HepG2 (cell line): ENCODE data around the gene SLC23A2. TPM values are rescaled to one million over a fixed set of nuclear protein-coding genes. Genes with fewer than 3 reads are reported as not detected.
A peak's percentile ranks its signal among the peaks of the same experiment; 100 is the strongest.

Experiments
- ARID4A ChIP-seq: sonication (generic); formaldehyde crosslinking; IDR thresholded peaks from 2 replicates; pipeline ENCODE4 v1.5.0; 2020; ENCODE audit warnings: mild to moderate bottlenecking, missing genetic modification reagents, borderline replicate concordance
- CBX2 ChIP-seq, 2 experiments: fragments of 200-600 bp in 1 of 2; sonication (generic); formaldehyde crosslinking in 1 of 2; IDR thresholded peaks; 2 replicates each; pipeline versions ENCODE4 v1.7.0 to v1.8.1; 2018 to 2022; ENCODE audit warnings: low read depth in 2 of 2, low read length in 1 of 2, mild to moderate bottlenecking in 1 of 2, missing genetic modification reagents in 1 of 2
- CCAR2 ChIP-seq: fragments of 200-400 bp; formaldehyde crosslinking; optimal IDR thresholded peaks from 2 replicates; pipeline ENCODE3; 2018; ENCODE audit warnings: low read depth, mild to moderate bottlenecking, low read length, moderate library complexity
- CHD4 ChIP-seq: fragments of 200-600 bp; sonication (generic); IDR thresholded peaks from 2 replicates; pipeline ENCODE4 v1.7.0; 2017; ENCODE audit warnings: mild to moderate bottlenecking, low read length, borderline replicate concordance
- GABPA ChIP-seq, 2 experiments: IDR thresholded peaks; 2 replicates each; pipeline ENCODE4 v1.6.1; 2011 to 2016; ENCODE audit warnings: low read depth in 2 of 2, low read length in 1 of 2, missing biosample characterization in 1 of 2, missing genetic modification characterization in 1 of 2
- HNRNPUL1 ChIP-seq: fragments of 200-400 bp; formaldehyde crosslinking; IDR thresholded peaks from 2 replicates; pipeline ENCODE4 v1.6.1; 2017; ENCODE audit warnings: low read depth, mild to moderate bottlenecking, low read length, moderate library complexity
- KLF6 ChIP-seq: IDR thresholded peaks from 2 replicates; pipeline ENCODE4 v1.8.0; 2016; ENCODE audit warnings: missing biosample characterization, missing genetic modification reagents
- MLLT10 ChIP-seq: sonication (generic); formaldehyde crosslinking; IDR thresholded peaks from 2 replicates; pipeline ENCODE4 v1.4.0; 2020; ENCODE audit warnings: missing genetic modification reagents
- RBAK ChIP-seq: sonication (generic); formaldehyde crosslinking; IDR thresholded peaks from 2 replicates; pipeline ENCODE4 v1.5.1; 2020; ENCODE audit warnings: mild to moderate bottlenecking, missing genetic modification reagents
- RFXANK ChIP-seq: IDR thresholded peaks from 2 replicates; pipeline ENCODE4 v1.6.1; 2016
- TAF1 ChIP-seq: sonication (generic); formaldehyde crosslinking; IDR thresholded peaks from 2 replicates; pipeline ENCODE4 v1.4.0; 2020; ENCODE audit warnings: missing genetic modification reagents
- ZNF782 ChIP-seq: sonication (generic); formaldehyde crosslinking; IDR thresholded peaks from 2 replicates; pipeline ENCODE4 v1.4.0; 2020; ENCODE audit warnings: missing genetic modification reagents, mild to moderate bottlenecking, borderline replicate concordance
- ZNF879 ChIP-seq: sonication (generic); formaldehyde crosslinking; IDR thresholded peaks from 2 replicates; pipeline ENCODE4 v1.8.1; 2023; ENCODE audit warnings: missing genetic modification reagents
- polyA plus RNA-seq, 8 experiments: library from polyadenylated mRNA; depleted of rRNA in 3 of 8; stranded (reverse) in 7 of 8; unstranded in 1 of 8; fragments of >200 nt; fragmentation: Illumina TruSeq in 4 of 8; extraction: Trizol in 4 of 8; gene quantifications; 2 replicates each; pipeline versions ENCODE4 v1.2.1 to v1.2.3, GENCODE V29; 2011 to 2016; ENCODE audit warnings: low read depth in 4 of 8, missing spikeins in 1 of 8, mixed read lengths in 1 of 8; ENCODE audit not compliant: insufficient read depth in 1 of 8
- total RNA-seq, 5 experiments: library from RNA; depleted of rRNA; stranded (reverse); fragments of >200 nt; fragmentation: Illumina TruSeq; extraction: Trizol; gene quantifications; 2 replicates each; pipeline ENCODE4 v1.2.3, GENCODE V29; 2016; ENCODE audit warnings: low read depth in 1 of 5

SLC23A2 gene
- total and polyA plus RNA-seq, 2 of the 13 experiments (the other 11 are each of a cell fraction or from before 2014, with no cell fraction given), result 42.2 to 51.2 TPM

GRCh38 chr20:4961746-4962145, 39.6 kb downstream of the SLC23A2 start (continued):
- TF ChIP-seq HNRNPUL1 (no peak), TAF1 (no peak), ZNF879 (CRISPR knock-in tag) (no peak), ARID4A (CRISPR knock-in tag) (peak; percentile 72; the same call in 1 of the 2 replicates), CHD4 (peak; percentile 63; the same call in 1 of the 2 replicates), CBX2 (IDR thresholded peaks at IDR 0.05; ENCODE audit: low read depth, low read length) (no peak), CBX2 (CRISPR knock-in tag; IDR thresholded peaks at IDR 0.05; ENCODE audit: low read depth) (no peak), GABPA (IDR thresholded peaks at IDR 0.05; ENCODE audit: low read depth, low read length) (no peak), GABPA (CRISPR knock-in tag; IDR thresholded peaks at IDR 0.05; ENCODE audit: low read depth) (peak; percentile 76), KLF6 (CRISPR knock-in tag) (peak; percentile 28; the same call in 1 of the 2 replicates), RBAK (no peak), MLLT10 (CRISPR knock-in tag) (no peak), RFXANK (CRISPR knock-in tag) (peak; percentile 91; the same call in 1 of the 2 replicates), CCAR2 (peak; percentile 76), ZNF782 (no peak)
- TF ChIP-seq, all 625 proteins: peak for 261
